ENCODE results near the gene TSPAN6. TPM values are rescaled to one million over a fixed set of nuclear protein-coding genes. Genes with fewer than 3 reads are reported as not detected.

The TSPAN6 gene
- total RNA-seq, 1 donor from 2014 or later: 0.07 TPM

- no peak overlapping the region for H3K4me3 Mint-ChIP-seq
- ATAC-seq (ENCODE audit: low read depth): no peak
- no peak for TF ChIP-seq CTCF (IDR thresholded peaks at IDR 0.05)
- intact Hi-C loops (cut with micrococcal nuclease): no loop called here
- DNase-seq: no peak
- no peaks in the 10 kb centered on the region for H3K27me3 Mint-ChIP-seq
- H3K4me1 Mint-ChIP-seq: peaks cover 7% of the 10 kb centered on the region
- no peaks in the 10 kb centered on the region for H3K9me3 Mint-ChIP-seq
- POLR2A ChIA-PET: no interaction called here
- no peak overlapping the region for H3K27ac Mint-ChIP-seq
- no peaks in the 10 kb centered on the region for H3K36me3 Mint-ChIP-seq (ENCODE audit: low read depth)
- CTCF ChIA-PET: no interaction called here
These were observed 44.1 kb upstream of the TSPAN6 start for GRCh38 chrX:100680756-100681155.

- Mint-ChIP-seq H3K4me3 (no peak overlapping the region), H3K27me3 (no peaks in the 10 kb centered on the region), H3K9me3 (no peaks in the 10 kb centered on the region), H3K36me3 (ENCODE audit: low read depth) (no peaks in the 10 kb centered on the region), H3K27ac (no peak overlapping the region), H3K4me1 (peaks cover 18% of the 10 kb centered on the region)
- intact Hi-C loops (cut with micrococcal nuclease): no loop called here
- ChIA-PET POLR2A (no interaction called here), CTCF (no interaction called here)
- TF ChIP-seq CTCF (IDR thresholded peaks at IDR 0.05): no peak
- ATAC-seq (ENCODE audit: low read depth) (no peak), DNase-seq (no peak)
These were observed 41.1 kb upstream of the TSPAN6 start for GRCh38 chrX:100677611-100678181.

- intact Hi-C loops (cut with micrococcal nuclease): loop anchor here (5.0 kb wide), 1 partner anchor 613 kb away; no protein-coding TSS in a partner anchor
- ATAC-seq (ENCODE audit: low read depth) (no peak), DNase-seq (no peak)
- Mint-ChIP-seq H3K9me3 (no peaks in the 10 kb centered on the region), H3K36me3 (ENCODE audit: low read depth) (no peaks in the 10 kb centered on the region), H3K4me1 (peaks cover 15% of the 10 kb centered on the region), H3K27ac (no peak overlapping the region), H3K4me3 (no peak overlapping the region), H3K27me3 (no peaks in the 10 kb centered on the region)
- ChIA-PET CTCF (interaction anchor here (1.6 to 2.0 kb wide), 3 partner anchors 11 to 94 kb away, joined by 7 to 12 read pairs (median 9); no protein-coding TSS in a partner anchor), POLR2A (no interaction called here)
- no peak for TF ChIP-seq CTCF (IDR thresholded peaks at IDR 0.05)
These were observed 38.1 kb upstream of the TSPAN6 start for GRCh38 chrX:100674705-100675104.

GRCh38 chrX:100673397-100673953 is 36.9 kb upstream of the TSPAN6 start:
- intact Hi-C loops (cut with micrococcal nuclease): loop anchor here (5.0 kb wide), 1 partner anchor 614 kb away; no protein-coding TSS in a partner anchor
- POLR2A ChIA-PET: no interaction called here
- Mint-ChIP-seq H3K9me3 (no peaks in the 10 kb centered on the region), H3K27ac (no peak overlapping the region), H3K4me3 (no peak overlapping the region), H3K4me1 (peaks cover 15% of the 10 kb centered on the region), H3K36me3 (ENCODE audit: low read depth) (no peaks in the 10 kb centered on the region), H3K27me3 (no peaks in the 10 kb centered on the region)
- CTCF ChIA-PET: interaction anchor here (1.6 to 2.0 kb wide), 2 partner anchors 14 to 95 kb away, joined by 7 to 12 read pairs; no protein-coding TSS in a partner anchor
- DNase-seq (no peak), ATAC-seq (ENCODE audit: low read depth) (no peak)
- TF ChIP-seq CTCF (IDR thresholded peaks at IDR 0.05): no peak

- Mint-ChIP-seq H3K27ac (no peak overlapping the region), H3K4me3 (no peak overlapping the region), H3K27me3 (no peaks in the 10 kb centered on the region), H3K4me1 (peaks cover 15% of the 10 kb centered on the region), H3K36me3 (ENCODE audit: low read depth) (no peaks in the 10 kb centered on the region), H3K9me3 (no peaks in the 10 kb centered on the region)
- DNase-seq (no peak), ATAC-seq (ENCODE audit: low read depth) (no peak)
- ChIA-PET POLR2A (no interaction called here), CTCF (interaction anchor here (1.2 to 2.7 kb wide), 2 partner anchors 18 to 96 kb away, joined by 3 to 19 read pairs; no protein-coding TSS in a partner anchor)
- TF ChIP-seq CTCF (IDR thresholded peaks at IDR 0.05): no peak
- intact Hi-C loops (cut with micrococcal nuclease): loop anchor here (5.0 kb wide), 1 partner anchor 614 kb away; no protein-coding TSS in a partner anchor
These were observed 36.4 kb upstream of the TSPAN6 start for GRCh38 chrX:100672966-100673365.

Measured in activated B cell treated with CpG ODN at 0.5 μM for 24 hours (primary cell).